Measurements from ENCODE around the gene ACER1. TPM values are rescaled to one million over a fixed set of nuclear protein-coding genes. Genes with fewer than 3 reads are reported as not detected.
A peak's percentile ranks its signal among the peaks of the same experiment; 100 is the strongest.
"Not testable (repeated sequence)": the region's sequence is repeated elsewhere in the genome, so short reads cannot be mapped to it uniquely, and the experiment has no call there.

Gene ACER1
- total RNA-seq, 2 donors from 2014 or later: 0.24 TPM; not detected in 1

GRCh38 chr19:6373096-6373812 lies 39.8 kb upstream of the ACER1 start:
- Histone ChIP-seq H3K27me3 (no peaks in the 10 kb centered on the region), H3K4me3 (peak overlapping the region; percentile 87 to 99), H3K36me3 (peaks cover 8% of the 10 kb centered on the region), H3K27ac (peak overlapping the region; percentile 99), H3K9me3 (no peaks in the 10 kb centered on the region), H3K4me1 (peaks cover 0 to 14% of the 10 kb centered on the region in 2 donors)
- peak; percentile 97 for DNase-seq (ENCODE audit: low spot score)
- TF ChIP-seq CTCF (IDR thresholded peaks at IDR 0.05): no peak

- H3K36me3 ChIP-seq: peaks cover 14% of the 10 kb centered on the region
- TF ChIP-seq CTCF (IDR thresholded peaks at IDR 0.05): no peak
- no peaks in the 10 kb centered on the region for H3K9me3 ChIP-seq
- H3K27me3 ChIP-seq: no peaks in the 10 kb centered on the region
- peak within 1 kb of the TSS; percentile 87 to 99 for H3K4me3 ChIP-seq
- peak; percentile 100 for DNase-seq (ENCODE audit: low spot score)
- H3K27ac ChIP-seq: peak within 1 kb of the TSS; percentile 99
- peaks cover 0 to 14% of the 10 kb centered on the region in 2 donors for H3K4me1 ChIP-seq
Measured at GRCh38 chr19:6372594-6373095, 39.2 kb upstream of the ACER1 start, which contains the start of gene ALKBH7. Gene ALKBH7, plus strand, starts transcription at chr19:6372794. Its CDS starts 27 bp downstream, at chr19:6372821.

GRCh38 chr19:6364353-6364752 lies 30.9 kb upstream of the ACER1 start:
- Histone ChIP-seq H3K27me3 (no peaks in the 10 kb centered on the region), H3K4me3 (no peak overlapping the region), H3K9me3 (no peaks in the 10 kb centered on the region), H3K27ac (no peak overlapping the region), H3K36me3 (peaks cover 49% of the 10 kb centered on the region), H3K4me1 (peaks cover 0 to 11% of the 10 kb centered on the region in 2 donors)
- no peak for DNase-seq (ENCODE audit: low spot score)
- TF ChIP-seq CTCF (IDR thresholded peaks at IDR 0.05): no peak

- no peak for DNase-seq (ENCODE audit: low spot score)
- TF ChIP-seq CTCF (IDR thresholded peaks at IDR 0.05): no peak
- no peaks in the 10 kb centered on the region for H3K9me3 ChIP-seq
- H3K36me3 ChIP-seq: peaks cover 32% of the 10 kb centered on the region
- peaks cover 0 to 11% of the 10 kb centered on the region in 2 donors for H3K4me1 ChIP-seq
- peak overlapping the region; percentile 90 to 94 for H3K27ac ChIP-seq
- H3K27me3 ChIP-seq: no peaks in the 10 kb centered on the region
- peak overlapping the region; percentile 83 to 99 for H3K4me3 ChIP-seq
Measured at GRCh38 chr19:6362351-6362801, 29.0 kb upstream of the ACER1 start.

- no peak for TF ChIP-seq CTCF (IDR thresholded peaks at IDR 0.05)
- no peaks in the 10 kb centered on the region for H3K9me3 ChIP-seq
Measured at GRCh38 chr19:6362027-6362350, 28.6 kb upstream of the ACER1 start.

GRCh38 chr19:6360857-6361216 lies 27.4 kb upstream of the ACER1 start:
- not testable (repeated sequence) for H3K9me3 ChIP-seq; DNase-seq (ENCODE audit: low spot score); H3K27me3 ChIP-seq
- Histone ChIP-seq H3K4me3 (peak overlapping the region; percentile 83 to 99), H3K36me3 (peaks cover 18% of the 10 kb centered on the region), H3K4me1 (peaks cover 0 to 11% of the 10 kb centered on the region in 2 donors), H3K27ac (peak overlapping the region in 1 of 2 donors; percentile 94)

More at GRCh38 chr19:6362027-6362350, 28.6 kb upstream of the ACER1 start:
- Histone ChIP-seq H3K4me1 (peaks cover 0 to 11% of the 10 kb centered on the region in 2 donors), H3K27ac (peak overlapping the region; percentile 90 to 94), H3K36me3 (peaks cover 30% of the 10 kb centered on the region), H3K27me3 (no peaks in the 10 kb centered on the region), H3K4me3 (peak overlapping the region; percentile 83 to 99)
- DNase-seq (ENCODE audit: low spot score): no peak

GRCh38 chr19:6360445-6360844 lies 27.0 kb upstream of the ACER1 start:
- DNase-seq (ENCODE audit: low spot score): not testable (repeated sequence)

More at GRCh38 chr19:6360445-6360844, 27.0 kb upstream of the ACER1 start:
- H3K27me3 ChIP-seq, H3K4me3 ChIP-seq, H3K9me3 ChIP-seq, H3K27ac ChIP-seq: not testable (repeated sequence)
- H3K4me1 ChIP-seq: peaks cover 0 to 11% of the 10 kb centered on the region in 2 donors
- peaks cover 14% of the 10 kb centered on the region for H3K36me3 ChIP-seq

Data from right atrium auricular region (tissue), 2 donors.